WTC11 (cell line): ENCODE data around the gene ERAS. TPM values are rescaled to one million over a fixed set of nuclear protein-coding genes. Genes with fewer than 3 reads are reported as not detected.

Experiments
- ATAC-seq: fragments of 200-7000 bp; cut with Tn5 transposase; 2 replicates; pipeline ENCODE4 v1.10.0; 2021; ENCODE audit warnings: mild to moderate bottlenecking, moderate library complexity
- CTCF ChIA-PET: fragments of 300-600 bp; sonication (Branson Sonifier 250); formaldehyde crosslinking; loops from one replicate; lab custom pipeline; 2021; ENCODE audit warnings: antibody characterized with exemption; lab: Charles Lee
- POLR2A ChIA-PET: fragments of 350-600 bp; sonication (Branson Sonifier 250); formaldehyde crosslinking; loops from one replicate; lab custom pipeline; 2021; ENCODE audit warnings: antibody characterized with exemption; lab: Charles Lee
- DNase-seq: peaks from one replicate; pipeline ENCODE4 v3.0.0; 2021; ENCODE audit warnings: low spot score
- H3K27ac Mint-ChIP-seq: 2 replicates; pipeline ENCODE4 v1.8.0; 2021; ENCODE audit warnings: mixed read lengths
- H3K27me3 Mint-ChIP-seq: 2 replicates; pipeline ENCODE4 v1.8.0; 2021; ENCODE audit warnings: low read depth, mild to moderate bottlenecking, moderate library complexity, mixed read lengths
- H3K36me3 Mint-ChIP-seq: 2 replicates; pipeline ENCODE4 v1.8.0; 2021; ENCODE audit warnings: mixed read lengths
- H3K4me1 Mint-ChIP-seq: 2 replicates; pipeline ENCODE4 v1.8.0; 2022; ENCODE audit warnings: mixed read lengths
- H3K4me3 Mint-ChIP-seq: 2 replicates; pipeline ENCODE4 v1.8.0; 2021; ENCODE audit warnings: mild to moderate bottlenecking, moderate library complexity, mixed read lengths
- H3K9me3 Mint-ChIP-seq: 2 replicates; pipeline ENCODE4 v1.8.0; 2021; ENCODE audit warnings: mixed read lengths
- CTCF ChIP-seq: fragments of 200-600 bp; IDR thresholded peaks from 2 replicates; pipeline ENCODE4 v1.8.0; 2022; ENCODE audit warnings: antibody characterized with exemption
- E2F1 ChIP-seq: sonication (generic); formaldehyde crosslinking; IDR thresholded peaks from 2 replicates; pipeline ENCODE4 v1.8.0; 2022; ENCODE audit warnings: mild to moderate bottlenecking, missing genetic modification reagents
- EMX1 ChIP-seq: fragments of 250-450 bp; sonication (Bioruptor Pico); IDR thresholded peaks from 2 replicates; pipeline ENCODE4 v1.8.0; 2021; ENCODE audit warnings: mild to moderate bottlenecking
- FOXJ3 ChIP-seq: sonication (generic); formaldehyde crosslinking; IDR thresholded peaks from 2 replicates; pipeline ENCODE4 v1.9.0; 2021; ENCODE audit warnings: missing genetic modification reagents, mild to moderate bottlenecking, borderline replicate concordance
- GRHL2 ChIP-seq: fragments of 250-450 bp; sonication (Bioruptor Pico); IDR thresholded peaks from 2 replicates; pipeline ENCODE4 v1.8.0; 2022; ENCODE audit warnings: mild to moderate bottlenecking, moderate library complexity; ENCODE audit not compliant: insufficient replicate concordance, severe bottlenecking
- HMGXB4 ChIP-seq: sonication (generic); formaldehyde crosslinking; IDR thresholded peaks from 2 replicates; pipeline ENCODE4 v1.8.1; 2023; ENCODE audit warnings: mild to moderate bottlenecking, moderate library complexity, missing genetic modification reagents
- IRF2 ChIP-seq: sonication (generic); formaldehyde crosslinking; IDR thresholded peaks from 2 replicates; pipeline ENCODE4 v1.8.0; 2022; ENCODE audit warnings: low read depth, missing genetic modification reagents, borderline replicate concordance
- JAZF1 ChIP-seq: fragments of 250-450 bp; sonication (Bioruptor Pico); IDR thresholded peaks from 2 replicates; pipeline ENCODE4 v1.9.0; 2021; ENCODE audit warnings: moderate library complexity, mild to moderate bottlenecking, inconsistent platforms
- KAT7 ChIP-seq: sonication (generic); formaldehyde crosslinking; IDR thresholded peaks from 2 replicates; pipeline ENCODE4 v1.8.1; 2023; ENCODE audit warnings: missing genetic modification reagents, mild to moderate bottlenecking, borderline replicate concordance
- MAX ChIP-seq: sonication (generic); formaldehyde crosslinking; IDR thresholded peaks from 2 replicates; pipeline ENCODE4 v1.8.0; 2022; ENCODE audit warnings: mild to moderate bottlenecking, missing genetic modification reagents
- MLX ChIP-seq: sonication (generic); formaldehyde crosslinking; IDR thresholded peaks from 2 replicates; pipeline ENCODE4 v1.8.1; 2023; ENCODE audit warnings: mild to moderate bottlenecking, missing genetic modification reagents, moderate library complexity
- NFATC4 ChIP-seq: fragments of 250-450 bp; sonication (Bioruptor Pico); IDR thresholded peaks from 2 replicates; pipeline ENCODE4 v1.9.0; 2021; ENCODE audit warnings: mild to moderate bottlenecking
- NR2C2 ChIP-seq: sonication (generic); formaldehyde crosslinking; IDR thresholded peaks from 2 replicates; pipeline ENCODE4 v1.8.0; 2022; ENCODE audit warnings: mild to moderate bottlenecking, missing genetic modification reagents
- NR3C1 ChIP-seq: sonication (generic); formaldehyde crosslinking; conservative IDR thresholded peaks from 2 replicates; pipeline ENCODE4 v1.8.1; 2023; ENCODE audit warnings: low read depth, mild to moderate bottlenecking, missing genetic modification reagents
- SOX15 ChIP-seq: fragments of 250-450 bp; sonication (Bioruptor Pico); IDR thresholded peaks from 2 replicates; pipeline ENCODE4 v1.9.0; 2021; ENCODE audit warnings: mild to moderate bottlenecking
- SP1 ChIP-seq: sonication (generic); formaldehyde crosslinking; conservative IDR thresholded peaks from 2 replicates; pipeline ENCODE4 v1.8.1; 2022; ENCODE audit warnings: missing genetic modification reagents
- STAT6 ChIP-seq: sonication (generic); formaldehyde crosslinking; conservative IDR thresholded peaks from 2 replicates; pipeline ENCODE4 v1.8.1; 2023; ENCODE audit warnings: mild to moderate bottlenecking, low read depth, missing genetic modification reagents, moderate library complexity
- ZBTB21 ChIP-seq: sonication (generic); formaldehyde crosslinking; IDR thresholded peaks from 2 replicates; pipeline ENCODE4 v1.8.1; 2023; ENCODE audit warnings: mild to moderate bottlenecking, missing genetic modification reagents, borderline replicate concordance
- ZNF121 ChIP-seq: sonication (generic); formaldehyde crosslinking; IDR thresholded peaks from 2 replicates; pipeline ENCODE4 v1.8.0; 2023; ENCODE audit warnings: missing genetic modification reagents
- ZNF263 ChIP-seq: sonication (generic); formaldehyde crosslinking; IDR thresholded peaks from 2 replicates; pipeline ENCODE4 v1.8.1; 2022; ENCODE audit warnings: low read depth, mild to moderate bottlenecking, moderate library complexity, missing genetic modification reagents
- ZNF281 ChIP-seq: sonication (generic); formaldehyde crosslinking; IDR thresholded peaks from 2 replicates; pipeline ENCODE4 v1.8.0; 2023; ENCODE audit warnings: mild to moderate bottlenecking, missing genetic modification reagents
- ZNF396 ChIP-seq: fragments of 250-450 bp; sonication (Bioruptor Pico); IDR thresholded peaks from 2 replicates; pipeline ENCODE4 v1.8.0; 2021; ENCODE audit warnings: mild to moderate bottlenecking, moderate library complexity, borderline replicate concordance
- ZNF423 ChIP-seq: fragments of 250-450 bp; sonication (Bioruptor Pico); IDR thresholded peaks from 2 replicates; pipeline ENCODE4 v2.1.2; 2022; ENCODE audit warnings: mild to moderate bottlenecking, moderate library complexity
- total RNA-seq: library from RNA; stranded (reverse); gene quantifications from 3 replicates; pipeline ENCODE4 v1.2.3, GENCODE V29; 2021

The ERAS gene
- total RNA-seq, 1 experiment from 2014 or later, result not detected

- TF ChIP-seq ZNF423 (CRISPR knock-in tag), result no peak
- TF ChIP-seq FOXJ3 (CRISPR knock-in tag), result no peak
- no peak for TF ChIP-seq STAT6 (CRISPR knock-in tag)
- TF ChIP-seq ZBTB21 (CRISPR knock-in tag), result no peak
- TF ChIP-seq E2F1 (CRISPR knock-in tag), result no peak
- no peak for TF ChIP-seq KAT7
- TF ChIP-seq CTCF, result no peak
These were observed 11.0 kb upstream of the ERAS start (continued) for GRCh38 chrX:48815266-48815665.

- Mint-ChIP-seq H3K36me3 (peaks cover 3% of the 10 kb centered on the region), H3K9me3 (no peaks in the 10 kb centered on the region), H3K27me3 (no peaks in the 10 kb centered on the region), H3K27ac (no peak overlapping the region), H3K4me1 (no peaks in the 10 kb centered on the region), H3K4me3 (no peak overlapping the region)
- DNase-seq (no peak), ATAC-seq (no peak)
- no peak for TF ChIP-seq KAT7
- TF ChIP-seq GRHL2, result no peak
- TF ChIP-seq HMGXB4 (CRISPR knock-in tag), result no peak
- TF ChIP-seq IRF2 (CRISPR knock-in tag), result no peak
- TF ChIP-seq NFATC4 (CRISPR knock-in tag), result no peak
- TF ChIP-seq FOXJ3 (CRISPR knock-in tag), result no peak
- no peak for TF ChIP-seq ZNF121 (CRISPR knock-in tag)
- no peak for TF ChIP-seq ZNF263 (CRISPR knock-in tag)
- no peak for TF ChIP-seq JAZF1
- TF ChIP-seq SOX15 (CRISPR knock-in tag), result no peak
- no peak for TF ChIP-seq MLX (CRISPR knock-in tag)
- no peak for TF ChIP-seq ZNF281
- no peak for TF ChIP-seq MAX (CRISPR knock-in tag)
- TF ChIP-seq NR2C2, result no peak
- TF ChIP-seq ZNF396 (CRISPR knock-in tag), result no peak
- TF ChIP-seq EMX1 (CRISPR knock-in tag), result no peak
- no peak for TF ChIP-seq NR3C1
- TF ChIP-seq SP1, result no peak
- ChIA-PET CTCF (interaction anchor here (0.7 kb wide), 1 partner anchor 121 kb away, joined by 4 read pairs; no protein-coding TSS in a partner anchor), POLR2A (no interaction called here)
These were observed 10.1 kb upstream of the ERAS start for GRCh38 chrX:48816014-48816810.
